NCI-H460 (cell line): ENCODE data around the gene TNNI2. TPM values are rescaled to one million over a fixed set of nuclear protein-coding genes. Genes with fewer than 3 reads are reported as not detected.

Source experiments
- DNase-seq: peaks from one replicate; pipeline ENCODE4 v3.0.0-alpha.2; 2016; ENCODE audit warnings: low read depth; ENCODE audit errors: extremely low read depth
- total RNA-seq: library from RNA; depleted of rRNA; stranded (reverse); fragments of >200 nt; shearing (Covaris generic); gene quantifications from 2 replicates; pipeline ENCODE4 v1.2.3, GENCODE V29; 2014

The TNNI2 gene
- total RNA-seq, 1 experiment from 2014 or later = not detected

DNA sequence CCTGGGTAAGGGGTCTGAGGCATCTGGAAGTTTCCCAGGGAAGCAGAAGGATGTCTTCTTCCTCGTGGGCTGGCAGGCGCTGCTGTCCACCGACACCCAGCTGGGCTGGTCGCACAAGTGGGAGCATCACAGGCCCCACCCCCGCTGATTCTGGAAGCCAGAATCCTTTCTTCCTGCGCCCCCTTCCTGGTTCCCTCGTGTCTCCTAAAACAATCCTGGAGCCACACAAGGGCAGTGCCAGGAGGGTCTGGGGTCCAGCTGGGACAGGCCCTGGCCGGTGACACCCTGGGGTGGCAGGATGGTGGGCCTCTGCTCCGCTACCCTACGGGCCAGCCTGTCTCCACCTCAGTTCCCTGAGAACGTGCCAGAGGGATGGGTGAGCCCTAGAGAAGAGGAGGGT is 18.3 kb downstream of the TNNI2 start:
- DNase-seq = no peak

DNA sequence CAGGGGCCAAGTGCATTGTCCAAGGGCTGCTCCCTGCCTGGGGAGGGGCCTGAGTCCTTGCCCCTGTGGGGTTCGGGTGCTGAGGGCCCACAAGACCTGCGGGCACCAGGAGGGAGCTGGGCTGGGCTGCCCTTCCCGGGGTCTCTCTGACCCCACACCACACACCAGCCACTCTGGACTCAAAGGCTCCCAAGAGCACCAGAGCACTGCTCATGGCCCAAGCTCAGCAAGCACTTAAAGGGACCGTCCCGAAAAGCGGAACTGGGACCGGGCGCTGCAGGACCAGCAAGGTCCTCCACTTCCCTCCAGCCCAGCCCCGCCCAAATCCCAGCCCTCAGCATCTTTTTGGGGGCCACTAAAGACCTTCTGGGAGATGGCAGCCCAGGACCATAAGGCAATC is 19.4 kb downstream of the TNNI2 start:
- no peak for DNase-seq

DNA sequence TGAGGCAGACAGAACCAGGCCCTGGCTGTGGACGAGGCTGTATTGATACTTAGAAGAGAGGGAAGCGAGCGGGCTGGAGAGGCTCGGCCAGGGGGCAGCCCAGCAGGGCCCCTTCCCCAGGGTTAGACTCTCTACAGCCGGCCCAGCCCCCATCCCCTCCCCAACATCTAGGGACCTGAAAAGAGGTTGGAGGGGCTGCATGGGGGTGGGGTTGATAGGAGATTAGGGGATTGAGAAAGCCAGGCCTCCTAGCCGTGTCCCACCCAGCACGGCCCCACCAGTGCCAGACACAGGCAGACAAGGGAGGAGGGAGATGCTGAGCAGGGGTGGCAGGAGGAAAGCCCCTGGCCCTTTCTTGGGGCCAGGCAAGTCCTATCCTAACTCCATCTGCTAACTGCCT is 19.8 kb downstream of the TNNI2 start:
- DNase-seq = no peak

DNA sequence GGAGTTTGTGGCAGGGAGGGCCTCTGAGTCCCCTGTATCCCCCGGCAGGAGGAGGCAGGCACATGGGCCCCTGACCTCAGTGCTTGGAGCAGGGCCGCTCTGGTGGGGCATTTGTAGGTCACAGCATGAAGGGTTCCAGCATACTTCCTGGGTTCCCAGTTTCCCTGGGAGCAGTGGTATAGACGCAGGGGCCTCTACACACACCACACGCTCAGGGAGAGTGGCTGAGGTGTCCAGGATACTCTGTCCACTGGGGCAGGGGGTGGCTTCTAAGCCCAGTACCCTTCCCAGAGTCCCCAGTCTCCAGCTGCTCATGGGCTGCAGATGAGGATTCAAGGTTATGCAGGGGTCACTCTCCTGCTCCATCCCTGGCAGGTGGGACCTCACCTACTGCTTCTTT is 20.2 kb downstream of the TNNI2 start:
- no peak for DNase-seq

DNA sequence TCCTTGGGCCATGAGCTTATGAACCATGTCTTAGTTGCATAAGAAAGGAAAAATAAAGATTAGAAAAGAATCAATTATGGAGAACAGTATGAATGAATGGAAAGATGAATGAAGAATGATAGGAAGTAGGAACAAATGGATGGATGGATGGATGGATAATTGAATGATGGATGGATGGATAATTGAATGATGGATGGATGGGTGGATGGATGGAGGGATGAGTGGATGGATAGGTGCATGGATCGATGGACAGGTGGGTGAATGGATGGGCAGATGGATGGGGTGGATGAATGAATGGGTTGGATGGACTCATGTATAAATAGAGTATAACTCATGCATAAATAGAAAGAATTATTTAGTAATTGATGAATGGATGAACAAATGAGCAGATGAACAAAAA is 21.3 kb downstream of the TNNI2 start:
- DNase-seq = no peak

DNA sequence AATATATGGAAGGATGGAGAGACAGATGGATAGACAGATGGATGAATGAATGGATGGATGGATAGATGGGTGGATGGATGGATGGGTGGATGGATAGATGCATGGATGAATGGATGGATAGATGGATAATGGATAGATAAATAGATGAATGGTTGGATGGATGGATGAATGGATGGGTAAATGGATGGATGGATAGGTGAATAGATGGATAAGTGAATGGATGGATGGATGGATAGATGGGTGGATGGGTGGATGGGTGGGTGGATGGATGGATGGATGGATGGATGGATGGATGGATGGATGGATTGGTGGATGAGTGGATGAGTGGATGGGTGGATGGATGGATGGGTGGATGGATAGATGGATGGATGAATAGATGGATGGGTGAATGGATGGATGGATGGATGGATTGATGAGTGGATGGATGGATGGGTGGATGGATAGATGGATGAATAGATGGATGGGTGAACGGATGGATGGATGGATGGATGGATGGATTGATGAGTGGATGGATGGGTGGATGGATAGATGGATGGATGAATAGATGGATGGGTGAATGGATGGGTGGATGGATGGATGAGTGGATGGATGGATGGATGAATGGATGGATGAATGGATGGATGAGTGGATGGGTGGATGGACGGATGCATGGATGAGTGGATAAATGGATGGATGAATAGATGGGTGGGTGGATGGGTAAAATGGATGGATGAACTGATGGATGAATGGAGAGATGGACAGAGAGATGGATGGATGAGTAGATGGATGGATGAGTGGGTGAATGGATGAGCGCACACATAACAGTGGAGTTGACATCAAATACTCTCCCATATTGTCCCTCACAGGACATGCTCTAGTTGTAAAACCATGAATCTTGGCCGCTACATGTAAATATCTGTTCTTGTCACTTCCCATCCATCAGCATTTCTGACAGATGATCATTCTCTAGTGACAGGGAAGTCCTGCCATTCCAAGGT is 22.9 kb downstream of the TNNI2 start:
- no peak for DNase-seq

DNA sequence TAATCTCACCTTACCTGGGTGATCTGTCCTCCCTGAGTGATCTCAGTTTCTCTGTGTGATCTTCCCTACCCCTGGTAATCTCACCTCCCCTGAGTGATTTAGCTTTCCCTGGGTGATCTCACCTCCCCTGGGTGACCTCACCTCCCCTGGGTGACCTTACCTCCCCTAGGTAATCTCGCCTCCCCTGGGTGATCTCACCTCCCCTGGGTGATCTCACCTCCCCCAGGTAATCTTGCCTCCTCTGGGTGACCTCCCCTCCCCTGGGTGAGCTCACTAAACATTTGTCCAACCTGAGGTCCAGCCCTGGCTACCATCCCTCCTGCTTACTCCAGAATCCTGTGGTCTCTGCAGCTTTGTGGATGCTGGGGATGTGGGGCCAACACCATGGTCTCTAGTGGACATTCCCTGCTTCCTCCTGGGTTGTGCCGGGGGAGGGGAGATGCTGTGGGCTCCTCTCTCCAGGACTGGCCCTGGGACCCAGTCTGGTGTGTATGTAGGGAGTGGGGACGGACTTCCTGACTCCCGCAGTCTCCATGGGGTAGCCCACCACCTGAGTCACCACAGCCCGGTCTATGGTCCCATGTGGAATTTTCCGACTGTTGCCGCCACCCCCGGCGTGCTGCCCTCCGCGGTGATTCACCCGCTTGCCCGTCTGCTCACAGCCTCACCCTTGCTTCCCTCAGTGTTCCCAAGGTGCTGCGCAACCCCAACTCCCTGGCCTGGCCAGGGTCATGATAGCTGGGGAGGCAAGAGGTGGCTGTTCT is 24.0 kb downstream of the TNNI2 start:
- no peak for DNase-seq

DNA sequence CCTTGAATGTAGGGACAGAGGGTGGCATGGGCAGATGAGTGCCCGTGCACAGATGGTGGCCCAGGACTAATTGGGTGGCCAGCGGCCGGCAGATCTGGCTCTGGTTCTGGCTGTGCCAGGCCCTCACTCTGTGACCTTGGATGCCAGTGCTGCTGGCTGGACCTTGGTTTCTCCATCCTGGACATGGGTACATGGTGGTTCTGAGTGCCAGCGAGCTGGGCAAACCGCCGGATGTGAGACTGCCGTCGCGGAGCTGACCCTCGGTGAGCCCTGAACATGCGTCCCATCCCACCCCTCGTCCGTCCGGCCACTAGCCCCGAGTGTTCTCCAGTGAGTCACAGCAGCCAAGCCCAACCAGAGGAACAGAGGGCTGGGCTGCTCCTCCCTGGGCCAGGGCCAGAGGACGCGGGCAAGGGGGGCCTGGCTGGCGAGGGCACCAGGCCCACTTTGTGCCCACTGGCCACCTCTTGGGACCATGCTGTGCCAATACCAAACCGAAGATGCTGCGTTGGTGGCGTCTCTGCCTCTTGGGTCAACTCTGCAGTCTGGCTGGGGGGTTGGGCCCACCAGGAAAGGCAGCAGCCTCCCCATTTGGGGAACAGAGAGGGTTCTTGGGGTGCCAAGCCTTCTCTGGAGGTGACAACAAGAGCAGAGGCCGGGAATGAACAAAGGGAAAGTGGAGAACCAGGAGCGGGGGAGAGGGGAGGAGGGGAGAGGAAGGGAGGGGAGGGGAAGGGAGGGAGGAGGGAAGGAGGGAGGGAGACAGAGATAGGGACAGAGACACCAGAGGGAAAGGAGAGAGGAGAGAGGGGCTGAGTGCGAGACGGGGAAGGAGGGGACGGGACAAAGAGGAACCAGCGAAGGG is 24.8 kb downstream of the TNNI2 start:
- DNase-seq = peak; percentile 43

DNA sequence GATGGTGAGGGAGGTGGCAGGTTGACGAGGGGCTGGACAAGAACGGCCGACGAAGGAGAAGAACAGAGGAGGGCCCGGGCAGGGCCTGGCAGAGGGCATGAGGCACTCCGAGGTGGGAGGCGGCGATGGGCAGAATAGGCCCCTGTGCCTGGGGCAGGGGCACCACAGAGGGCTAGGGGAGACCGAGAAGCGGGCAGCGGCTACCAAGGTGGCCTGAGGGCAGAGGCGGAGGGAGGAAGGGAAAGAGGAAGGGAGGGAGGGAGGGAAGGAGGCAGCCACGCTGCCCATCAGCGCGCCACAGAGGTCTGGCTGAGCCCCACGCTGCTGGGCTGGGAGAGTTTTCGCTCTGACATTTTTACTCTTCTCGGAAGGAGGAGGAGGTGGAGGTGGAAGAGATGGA is 25.4 kb downstream of the TNNI2 start:
- no peak for DNase-seq

DNA sequence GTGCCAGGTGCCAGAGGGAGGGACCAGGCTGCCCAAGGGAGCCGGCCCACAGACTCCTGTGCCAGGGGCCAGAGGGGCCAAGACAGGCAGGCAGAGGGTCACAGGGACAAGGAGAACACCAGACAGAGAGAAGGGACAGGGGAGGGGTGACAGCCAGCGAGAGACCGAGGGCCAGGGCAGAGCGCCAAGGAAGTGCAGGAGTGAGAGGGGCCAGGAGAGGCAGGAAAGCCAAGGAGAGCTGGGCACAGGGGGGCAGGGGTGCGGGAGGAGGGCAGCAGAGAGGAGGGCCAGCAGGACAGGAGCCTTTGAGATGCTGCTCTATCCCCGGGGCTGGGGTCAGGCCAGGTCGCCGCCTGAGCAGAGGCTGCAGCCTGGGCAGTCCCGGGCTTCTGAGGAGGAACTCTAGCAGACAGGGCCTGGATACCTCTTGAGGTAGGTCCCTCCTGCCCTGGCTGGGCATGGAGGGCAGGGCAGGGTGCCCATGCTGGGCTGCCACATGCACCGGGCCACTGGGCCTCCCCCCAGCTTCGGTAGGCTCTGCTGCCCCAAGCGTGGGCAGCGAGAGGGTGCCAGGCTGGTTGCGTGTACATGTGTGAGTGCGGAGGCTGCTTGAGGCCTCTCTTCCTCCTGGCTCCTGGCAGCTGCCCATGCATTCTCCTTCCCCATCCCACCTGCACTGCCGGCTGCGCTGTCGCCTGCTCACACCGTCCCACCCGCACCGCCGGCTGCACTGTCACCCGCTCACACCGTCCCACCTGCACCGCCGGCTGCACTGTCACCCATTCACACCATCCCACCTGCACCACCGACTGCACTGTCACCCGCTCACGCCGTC is 26.3 kb downstream of the TNNI2 start:
- DNase-seq = no peak

DNA sequence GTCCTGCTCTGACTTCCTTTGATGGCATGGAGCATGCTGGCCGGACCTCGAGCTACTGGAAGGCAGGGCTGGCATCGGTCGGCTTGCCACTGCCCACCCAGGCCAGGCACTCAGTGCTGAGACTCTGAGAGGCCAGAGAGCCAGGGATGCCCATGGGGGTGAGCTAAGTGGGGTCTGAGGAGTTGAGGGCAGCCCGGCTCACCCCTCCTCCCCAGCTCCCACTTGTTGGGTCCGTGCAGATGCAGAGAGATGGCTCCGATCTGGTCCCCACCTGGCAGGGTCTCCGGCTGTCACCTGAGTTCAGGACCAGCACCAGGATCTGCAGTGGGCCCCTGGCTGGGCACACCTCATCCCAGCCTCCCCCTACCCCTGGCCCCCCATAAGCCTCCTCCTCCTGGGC is 27.4 kb downstream of the TNNI2 start:
- DNase-seq = no peak

DNA sequence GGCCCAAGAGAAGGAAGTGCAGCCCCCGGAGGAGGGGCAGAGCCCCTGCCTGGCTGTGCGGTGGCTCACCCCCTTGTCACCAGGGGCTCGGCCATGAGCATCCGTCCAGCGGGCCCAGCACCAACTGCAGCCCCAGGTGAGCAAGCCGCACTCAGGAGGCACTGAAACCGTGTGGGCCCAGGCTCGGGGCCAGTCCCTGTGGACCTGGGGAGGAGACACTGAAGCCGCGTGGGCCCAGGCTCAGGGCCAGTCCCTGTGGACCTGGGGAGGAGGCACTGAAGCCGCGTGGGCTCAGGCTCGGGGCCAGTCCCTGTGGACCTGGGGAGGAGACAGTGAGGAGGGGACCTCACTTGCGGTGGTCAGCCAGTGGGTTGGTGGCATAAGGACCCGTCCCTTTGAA is 28.0 kb downstream of the TNNI2 start:
- DNase-seq = no peak

DNA sequence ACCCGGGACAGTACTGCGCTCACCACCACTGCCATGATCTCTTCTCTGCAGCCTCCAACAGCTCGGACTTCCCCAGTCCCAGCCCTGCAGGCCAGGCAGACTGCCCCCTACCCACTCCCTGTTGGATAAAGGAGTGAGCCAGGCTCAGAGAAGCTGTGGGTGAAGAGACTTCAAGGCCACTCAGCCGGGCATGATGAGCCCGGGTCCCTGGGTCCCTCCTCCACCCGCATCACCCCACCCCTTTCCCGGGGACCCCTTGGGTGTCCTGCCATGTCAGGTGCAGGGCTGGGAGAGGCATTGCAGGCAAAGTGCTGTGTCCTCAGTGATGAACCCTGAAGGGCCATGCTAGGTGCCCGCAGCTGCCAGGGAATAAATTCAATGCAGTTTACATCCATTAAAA is 28.6 kb downstream of the TNNI2 start:
- no peak for DNase-seq

DNA sequence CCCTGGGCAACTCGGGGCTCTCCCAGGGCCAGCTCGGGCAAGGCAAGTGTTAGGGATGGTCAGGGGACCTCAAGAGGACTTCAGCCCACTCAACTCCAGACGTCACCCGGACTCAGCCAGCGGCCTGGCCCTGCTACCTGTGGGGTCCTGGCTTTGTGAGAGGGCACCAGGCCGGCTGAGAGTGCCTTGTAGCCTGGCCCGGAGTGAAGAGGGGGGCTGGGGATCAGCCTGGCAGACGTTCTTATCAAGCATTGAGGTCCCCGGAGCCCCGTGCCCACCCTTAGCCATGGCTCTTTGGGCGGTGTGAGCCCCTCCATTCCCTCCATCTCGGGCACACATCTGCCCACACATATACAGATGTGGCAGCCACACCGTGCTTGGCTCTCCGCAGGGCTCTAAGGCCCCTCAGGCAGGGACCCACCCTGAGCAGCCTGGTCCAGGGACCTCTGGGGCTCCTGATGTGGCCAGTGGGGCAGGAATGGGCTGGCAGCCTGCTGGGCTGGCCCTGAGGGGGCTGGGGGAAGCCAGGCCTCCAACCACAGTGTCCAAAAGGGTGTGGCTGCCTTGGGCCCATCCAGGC is 29.4 kb downstream of the TNNI2 start:
- no peak for DNase-seq

DNA sequence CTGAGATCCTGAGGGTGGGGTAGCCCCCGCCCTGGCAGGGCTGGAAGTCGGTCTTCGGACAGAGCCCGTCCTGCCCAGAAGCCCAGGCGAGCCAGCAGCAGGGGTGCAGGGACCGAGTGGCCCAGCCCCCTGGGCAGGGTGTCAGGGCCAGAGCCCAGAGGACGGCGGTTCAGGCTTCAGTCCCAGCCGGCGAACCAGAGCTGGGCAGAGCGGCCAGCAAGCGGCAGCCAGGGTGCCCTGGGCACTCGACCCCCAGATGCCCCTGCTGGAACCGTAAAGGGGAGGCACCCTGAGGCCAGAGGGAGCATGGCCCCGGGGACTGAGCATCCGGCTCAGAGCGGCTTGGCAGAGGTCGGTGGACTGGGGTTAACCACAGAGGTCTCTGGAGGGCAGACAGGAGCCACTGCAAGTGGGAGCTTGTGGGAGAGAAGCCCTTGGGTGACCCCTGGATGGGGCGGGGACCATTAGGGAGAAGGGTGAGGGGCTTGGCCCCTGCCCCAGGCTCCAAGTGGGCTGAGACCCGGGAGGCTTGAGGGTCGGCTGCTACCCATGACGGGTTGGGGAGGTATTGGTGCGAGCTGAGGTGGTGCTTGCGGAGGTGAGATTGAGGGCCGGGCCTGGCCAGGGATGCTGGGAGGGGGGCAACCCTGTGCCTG is 30.0 kb downstream of the TNNI2 start:
- no peak for DNase-seq

DNA sequence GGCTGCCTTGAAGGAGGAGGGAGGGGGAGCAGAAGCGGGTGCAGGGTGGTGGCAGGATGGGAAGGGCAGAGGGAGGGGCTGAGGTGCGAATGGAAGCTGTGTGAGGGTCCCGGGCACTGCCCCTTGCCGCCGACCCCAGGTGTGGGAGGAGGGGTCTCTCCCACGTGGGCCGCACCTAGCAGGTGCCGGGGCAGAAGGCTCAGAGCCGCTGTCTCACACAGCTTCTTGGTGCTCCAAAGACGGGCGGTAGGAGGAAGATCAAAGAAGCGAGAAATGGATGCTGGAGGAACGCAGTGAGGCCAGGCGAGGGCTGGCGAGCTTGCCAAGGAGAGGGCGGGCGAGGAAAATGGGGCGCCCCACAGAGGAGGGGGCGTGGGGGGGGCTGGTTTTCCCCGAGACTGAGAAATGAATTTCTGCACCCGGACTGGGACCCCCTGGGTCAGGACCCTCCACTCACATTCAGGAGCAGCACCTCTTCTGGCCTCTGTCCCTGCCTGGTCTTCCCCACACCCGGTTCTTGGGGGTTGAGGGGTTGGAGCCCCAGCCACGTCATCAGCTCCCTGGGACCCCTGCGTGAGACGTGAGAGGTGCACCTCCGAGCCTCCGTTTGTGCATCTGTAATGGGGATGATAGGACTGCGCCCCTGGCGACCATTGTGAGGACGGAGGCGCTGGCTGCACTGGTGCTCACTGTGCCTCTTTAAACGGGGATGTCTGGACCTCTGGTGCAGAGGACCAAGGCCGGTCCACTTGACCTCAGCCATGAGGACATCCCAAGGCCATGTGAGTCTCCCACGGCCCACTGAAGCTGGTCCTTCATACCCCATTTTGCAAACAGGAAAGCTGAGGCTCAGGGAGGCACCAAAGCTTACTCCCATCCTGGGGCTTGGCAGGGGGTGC is 30.9 kb downstream of the TNNI2 start:
- peak; percentile 1 for DNase-seq

DNA sequence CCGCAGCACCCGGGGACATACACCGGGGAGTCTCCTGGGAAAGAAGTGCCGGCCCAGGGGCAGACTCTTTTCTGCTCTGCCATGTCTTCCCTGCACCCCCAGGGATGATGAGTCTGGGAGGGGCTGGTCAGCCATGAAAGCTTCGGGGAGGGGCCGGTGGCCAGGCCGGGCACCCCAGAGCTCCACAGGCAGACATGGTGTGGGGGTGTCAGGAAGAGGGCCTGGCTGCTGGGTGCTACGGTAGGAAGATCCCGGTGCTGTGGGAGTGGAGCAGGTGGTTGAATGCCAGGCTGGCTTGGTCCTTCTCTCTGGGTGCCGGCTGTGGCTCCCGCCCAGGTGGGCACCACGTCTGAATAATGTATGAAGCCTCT is 31.5 kb downstream of the TNNI2 start:
- DNase-seq = no peak
